Stomach (tissue), 9 donors: ENCODE measurements around the gene CCT3. TPM values are rescaled to one million over a fixed set of nuclear protein-coding genes. Genes with fewer than 3 reads are reported as not detected.

Experiments
- DNase-seq, 2 donors: peaks; one replicate each; pipeline versions ENCODE4 v3.0.0 to v3.0.0-alpha.2; 2013 to 2019
- H3K27ac ChIP-seq, 5 donors: fragments of 200-600 bp in 4 of 5; sonication (generic) in 4 of 5; one replicate each; pipeline ENCODE4 v1.5.1; 2013 to 2019; ENCODE audit warnings: mild to moderate bottlenecking in 1 of 5, moderate library complexity in 1 of 5
- H3K27me3 ChIP-seq, 3 donors: fragments of 200-600 bp; sonication (generic); one replicate each; pipeline ENCODE4 v1.5.1; 2017 to 2019; ENCODE audit warnings: mixed run types in 1 of 3
- H3K36me3 ChIP-seq, 4 donors: fragments of 200-600 bp; sonication (generic); 1 replicate in 3 of 4; 2 replicates in 1 of 4; pipeline ENCODE4 v1.5.1; 2016 to 2019
- H3K4me1 ChIP-seq, 4 donors: fragments of 200-600 bp; sonication (generic); one replicate each; pipeline ENCODE4 v1.5.1; 2016 to 2019
- H3K4me3 ChIP-seq, 4 donors: fragments of 200-600 bp; sonication (generic) in 3 of 4; one replicate each; pipeline ENCODE4 v1.5.1; 2016 to 2019; ENCODE audit warnings: mild to moderate bottlenecking in 1 of 4
- H3K9me3 ChIP-seq, 4 donors: fragments of 200-600 bp; sonication (generic); one replicate each; pipeline ENCODE4 v1.5.1; 2016 to 2019
- EP300 ChIP-seq: sonication (generic); formaldehyde crosslinking; IDR thresholded peaks from one replicate; pipeline ENCODE4 v1.6.1; 2017; ENCODE audit warnings: antibody characterized with exemption
- POLR2A ChIP-seq, 4 donors: fragments of 450-650 bp; IDR thresholded peaks; one replicate each; pipeline ENCODE4 v1.6.1; 2016; ENCODE audit warnings: antibody characterized with exemption in 4 of 4, control low read depth in 2 of 4, mild to moderate bottlenecking in 1 of 4, moderate library complexity in 1 of 4
- POLR2AphosphoS5 ChIP-seq, 3 donors: sonication (generic); formaldehyde crosslinking; IDR thresholded peaks; one replicate each; pipeline ENCODE4 v1.6.1; 2016; ENCODE audit warnings: antibody characterized with exemption in 3 of 3
- WGBS, 5 donors: extraction: QIAGEN DNeasy Blood & Tissue Kit in 3 of 5; methylation state at CpG; one replicate each; pipeline versions ENCODE4 v1.1.5 to v1.1.7; 2013 to 2018; 5-methylcytosine and 5-hydroxymethylcytosine counted together
- intact Hi-C: fragments of 100-400 bp; cut with DNase I; formaldehyde crosslinking; loops from one replicate; pipeline ENCODE4 v1.15.1; 2023; ENCODE audit warnings: low total_unique reads
- polyA plus RNA-seq, 3 donors: library from polyadenylated mRNA; stranded (reverse); fragments of 200-250 nt; gene quantifications; one replicate each; pipeline ENCODE4 v1.2.3, GENCODE V29; 2013
- total RNA-seq, 5 donors: library from RNA; depleted of rRNA; stranded (reverse); fragments of >200 nt; gene quantifications; one replicate each; pipeline versions ENCODE4 v1.1.0 to v1.2.3, GENCODE V29; 2014 to 2016
- TF ChIP-seq, protein P1 (sequence below), 7 experiments: fragments of 450-650 bp in 4 of 7; fragments of 200-600 bp in 3 of 7; sonication (generic) in 3 of 7; IDR thresholded peaks; one replicate each; pipeline ENCODE4 v1.5.1; 2016 to 2019; ENCODE audit warnings: antibody characterized with exemption in 7 of 7, control low read depth in 2 of 7, mild to moderate bottlenecking in 1 of 7
- donor health status: healthy with polysubstance abuse.
- donor health status: Bipolar disorder and iron deficiency.
- donor health status: healthy.

Gene CCT3
- total and polyA plus RNA-seq, 8 donors: 39.1 to 252 (median 119) TPM

DNA sequence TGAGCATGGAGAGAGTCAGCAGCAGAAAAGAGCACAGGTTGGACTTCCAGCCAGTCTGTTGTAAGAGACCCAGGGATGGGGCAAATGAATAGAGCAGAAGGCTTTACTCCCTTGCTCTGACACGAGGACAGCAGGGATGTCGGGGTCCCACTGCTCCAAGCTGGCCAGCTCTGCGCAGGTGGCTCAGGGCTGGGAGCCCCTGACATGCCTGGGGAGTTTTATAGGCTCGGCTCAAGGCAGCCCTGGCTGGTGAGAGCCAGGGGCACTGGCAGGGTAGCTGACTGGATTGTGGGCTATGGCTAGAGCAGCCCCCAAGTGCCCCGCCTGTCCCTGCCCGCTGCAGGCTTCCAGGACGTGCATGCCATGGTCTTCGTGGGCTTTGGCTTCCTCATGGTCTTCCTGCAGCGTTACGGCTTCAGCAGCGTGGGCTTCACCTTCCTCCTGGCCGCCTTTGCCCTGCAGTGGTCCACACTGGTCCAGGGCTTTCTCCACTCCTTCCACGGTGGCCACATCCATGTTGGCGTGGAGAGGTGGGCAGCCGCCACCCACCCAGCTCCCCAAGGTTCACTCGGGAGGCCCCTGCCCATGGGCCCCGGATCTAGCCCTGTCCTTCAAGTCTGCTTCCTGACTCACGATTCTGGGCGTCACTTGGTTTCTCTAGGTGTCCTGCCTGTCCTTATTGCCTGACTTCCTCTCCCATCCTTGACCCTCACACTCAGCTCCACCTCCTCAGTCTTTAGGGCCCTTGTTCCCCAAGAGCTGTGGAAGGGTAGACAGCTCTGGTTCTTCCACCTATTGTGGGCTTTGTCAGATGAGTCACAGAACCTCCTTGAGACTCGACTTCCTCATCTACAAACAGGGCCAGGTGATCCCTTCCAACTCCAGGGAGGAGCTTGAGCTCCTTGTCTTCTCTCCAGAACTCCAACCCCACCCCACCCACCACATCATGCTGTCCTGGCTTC is 39.1 kb upstream of the CCT3 start:
- H3K9me3 ChIP-seq: no peaks in the 10 kb centered on the region
- no peak overlapping the region for H3K4me3 ChIP-seq
- WGBS, 5 donors: 73 to 84% (median 77%) methylated on average over 19 to 20 of the region's 20 CpGs
- DNase-seq: no peak
- TF ChIP-seq POLR2AphosphoS5 (IDR thresholded peaks at IDR 0.05) (no peak), EP300 (no peak), POLR2A (IDR thresholded peaks at IDR 0.05) (no peak)
- TF ChIP-seq, protein P1, sequence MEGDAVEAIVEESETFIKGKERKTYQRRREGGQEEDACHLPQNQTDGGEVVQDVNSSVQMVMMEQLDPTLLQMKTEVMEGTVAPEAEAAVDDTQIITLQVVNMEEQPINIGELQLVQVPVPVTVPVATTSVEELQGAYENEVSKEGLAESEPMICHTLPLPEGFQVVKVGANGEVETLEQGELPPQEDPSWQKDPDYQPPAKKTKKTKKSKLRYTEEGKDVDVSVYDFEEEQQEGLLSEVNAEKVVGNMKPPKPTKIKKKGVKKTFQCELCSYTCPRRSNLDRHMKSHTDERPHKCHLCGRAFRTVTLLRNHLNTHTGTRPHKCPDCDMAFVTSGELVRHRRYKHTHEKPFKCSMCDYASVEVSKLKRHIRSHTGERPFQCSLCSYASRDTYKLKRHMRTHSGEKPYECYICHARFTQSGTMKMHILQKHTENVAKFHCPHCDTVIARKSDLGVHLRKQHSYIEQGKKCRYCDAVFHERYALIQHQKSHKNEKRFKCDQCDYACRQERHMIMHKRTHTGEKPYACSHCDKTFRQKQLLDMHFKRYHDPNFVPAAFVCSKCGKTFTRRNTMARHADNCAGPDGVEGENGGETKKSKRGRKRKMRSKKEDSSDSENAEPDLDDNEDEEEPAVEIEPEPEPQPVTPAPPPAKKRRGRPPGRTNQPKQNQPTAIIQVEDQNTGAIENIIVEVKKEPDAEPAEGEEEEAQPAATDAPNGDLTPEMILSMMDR (IDR thresholded peaks at IDR 0.05): no peak
- peaks cover 0 to 17% (median 0%) of the 10 kb centered on the region in 3 donors for H3K27me3 ChIP-seq
- no peaks in the 10 kb centered on the region for H3K36me3 ChIP-seq
- no peaks in the 10 kb centered on the region for H3K4me1 ChIP-seq
- H3K27ac ChIP-seq: no peak overlapping the region
- intact Hi-C loops: no loop called here

DNA sequence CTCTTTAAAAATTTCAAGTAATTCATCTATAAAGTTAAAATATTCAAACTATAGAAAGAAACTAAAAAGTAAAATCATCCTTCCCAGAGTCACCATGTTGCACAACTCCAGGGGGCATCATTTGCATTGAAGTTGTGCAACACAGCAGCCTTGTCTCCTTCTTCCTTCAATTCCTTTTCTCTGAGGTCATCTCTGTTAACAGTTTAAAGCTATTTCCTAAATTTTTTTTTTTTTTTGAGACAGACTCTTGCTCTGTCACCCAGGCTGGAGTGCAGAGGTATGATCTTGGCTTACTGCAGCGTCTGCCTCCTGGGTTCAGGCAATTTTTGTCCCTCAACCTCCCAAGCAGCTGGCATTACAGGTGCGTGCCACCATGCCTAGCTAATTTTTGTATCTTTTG is 38.1 kb upstream of the CCT3 start:
- Histone ChIP-seq H3K27me3 (peaks cover 0 to 26% (median 0%) of the 10 kb centered on the region in 3 donors), H3K9me3 (no peaks in the 10 kb centered on the region), H3K4me1 (no peaks in the 10 kb centered on the region), H3K4me3 (no peak overlapping the region), H3K27ac (no peak overlapping the region), H3K36me3 (no peaks in the 10 kb centered on the region)
- DNase-seq: no peak
- TF ChIP-seq POLR2A (IDR thresholded peaks at IDR 0.05) (no peak), POLR2AphosphoS5 (IDR thresholded peaks at IDR 0.05) (no peak), EP300 (no peak)
- TF ChIP-seq, protein P1 (IDR thresholded peaks at IDR 0.05): no peak
- WGBS, 5 donors: 79 to 100% (median 93%) methylated on average over 2 of the region's 2 CpGs
- intact Hi-C loops: no loop called here

DNA sequence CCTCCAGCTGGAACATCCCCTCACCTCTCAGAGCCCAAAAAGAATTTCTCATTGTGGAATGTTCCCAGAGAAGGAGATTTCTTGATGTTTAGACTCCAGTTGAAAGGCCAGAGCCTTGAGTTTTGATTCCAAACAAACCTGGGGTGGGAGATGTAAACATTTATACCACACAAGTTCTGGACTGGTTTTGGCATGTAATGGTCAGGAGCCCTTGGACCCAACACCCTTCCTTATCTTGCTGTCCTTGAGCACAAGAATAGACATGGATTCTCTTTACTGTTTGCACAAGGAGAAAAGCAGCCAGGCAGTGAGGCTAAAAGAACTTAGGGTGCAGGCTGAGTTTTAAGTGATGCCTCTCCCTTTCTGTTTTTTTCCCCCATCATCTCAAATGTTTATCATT is 35.5 kb upstream of the CCT3 start:
- Histone ChIP-seq H3K27ac (no peak overlapping the region), H3K36me3 (no peaks in the 10 kb centered on the region), H3K4me3 (no peak overlapping the region), H3K27me3 (peaks cover 3 to 49% (median 15%) of the 10 kb centered on the region in 3 donors), H3K9me3 (no peaks in the 10 kb centered on the region), H3K4me1 (peaks cover 5 to 12% (median 11%) of the 10 kb centered on the region in 4 donors)
- TF ChIP-seq EP300: no peak
- TF ChIP-seq POLR2A (IDR thresholded peaks at IDR 0.05): no peak
- TF ChIP-seq, protein P1 (IDR thresholded peaks at IDR 0.05): no peak
- no peak for TF ChIP-seq POLR2AphosphoS5 (IDR thresholded peaks at IDR 0.05)
- intact Hi-C loops: no loop called here
- DNase-seq: no peak

DNA sequence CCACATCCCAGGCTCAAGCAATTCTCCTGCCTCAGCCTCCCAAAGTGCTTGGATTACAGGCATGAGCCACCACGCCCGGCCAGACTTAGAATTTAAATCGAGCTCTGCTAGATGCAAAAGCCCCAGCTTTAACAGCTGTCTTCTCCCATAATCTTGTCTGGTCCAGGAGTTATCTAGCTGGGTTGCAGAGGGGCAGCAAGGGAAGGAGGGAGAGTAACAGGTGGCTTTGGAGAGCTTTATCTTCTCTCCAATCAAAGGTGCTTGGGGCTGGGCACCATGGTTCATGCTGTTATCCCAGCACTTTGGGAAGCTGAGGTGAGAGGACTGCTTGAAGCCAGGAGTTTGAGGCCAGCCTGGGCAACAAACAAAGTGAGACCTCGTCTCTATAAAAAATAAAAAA is 34.8 kb upstream of the CCT3 start:
- 65 to 78% (median 76%) methylated on average over 4 of the region's 4 CpGs for WGBS, 5 donors

More for the DNA sequence above, 34.8 kb upstream of the CCT3 start:
- Histone ChIP-seq H3K27me3 (peaks cover 3 to 56% (median 15%) of the 10 kb centered on the region in 3 donors), H3K9me3 (no peaks in the 10 kb centered on the region), H3K4me1 (peaks cover 7 to 18% (median 14%) of the 10 kb centered on the region in 4 donors), H3K4me3 (no peak overlapping the region), H3K27ac (no peak overlapping the region), H3K36me3 (no peaks in the 10 kb centered on the region)
- intact Hi-C loops: no loop called here
- no peak for TF ChIP-seq EP300
- TF ChIP-seq POLR2A (IDR thresholded peaks at IDR 0.05): no peak
- TF ChIP-seq POLR2AphosphoS5 (IDR thresholded peaks at IDR 0.05): no peak
- TF ChIP-seq, protein P1 (IDR thresholded peaks at IDR 0.05): no peak
- DNase-seq: no peak
